Neural cell (in vitro differentiated cells): ENCODE results near the gene OTX2. TPM values are rescaled to one million over a fixed set of nuclear protein-coding genes. Genes with fewer than 3 reads are reported as not detected.

Experiments used
- H2AFZ ChIP-seq: fragments of 200-600, 300-800 bp; sonication (generic), shearing (Covaris generic); 2 replicates; pipeline ENCODE4 v1.6.0; 2014; ENCODE audit warnings: low read depth, mild to moderate bottlenecking, antibody characterized with exemption, low read length, moderate library complexity
- H3F3A ChIP-seq: fragments of 200-600 bp; shearing (Covaris generic); 2 replicates; pipeline ENCODE4 v1.6.1; 2016; ENCODE audit warnings: mild to moderate bottlenecking, moderate library complexity, mixed read lengths, antibody characterized with exemption, low read length; ENCODE audit not compliant: insufficient read depth, poor library complexity, severe bottlenecking
- H3K27ac ChIP-seq: fragments of 200-600, 300-800 bp; sonication (generic), shearing (Covaris generic); 2 replicates; pipeline ENCODE4 v1.5.1; 2014; ENCODE audit warnings: mild to moderate bottlenecking, low read length, moderate library complexity
- H3K27me3 ChIP-seq: fragments of 300-800, 200-600 bp; sonication (generic), shearing (Covaris generic); 2 replicates; pipeline ENCODE4 v1.6.0; 2014; ENCODE audit warnings: mild to moderate bottlenecking, low read depth, low read length, moderate library complexity; ENCODE audit not compliant: insufficient read depth
- H3K36me3 ChIP-seq: fragments of 300-800, 200-600 bp; sonication (generic), shearing (Covaris generic); 2 replicates; pipeline ENCODE4 v1.5.1; 2014; ENCODE audit warnings: mild to moderate bottlenecking, antibody characterized with exemption, low read length, moderate library complexity; ENCODE audit not compliant: insufficient read depth
- H3K4me2 ChIP-seq: fragments of 300-800, 200-600 bp; sonication (generic), shearing (Covaris generic); 2 replicates; pipeline ENCODE4 v1.6.0; 2014; ENCODE audit warnings: mild to moderate bottlenecking, low read length
- H3K4me3 ChIP-seq: fragments of 300-800, 200-600 bp; sonication (generic), shearing (Covaris generic); 2 replicates; pipeline ENCODE4 v1.5.1; 2014; ENCODE audit warnings: mild to moderate bottlenecking, low read length, moderate library complexity
- H3K79me2 ChIP-seq: fragments of 200-600 bp; shearing (Covaris generic); replicated peaks from 2 replicates; pipeline ENCODE4 v1.6.0; 2014; ENCODE audit warnings: mild to moderate bottlenecking, low read length, moderate library complexity; ENCODE audit not compliant: insufficient read depth
- H3K9ac ChIP-seq: fragments of 300-800, 200-600 bp; sonication (generic), shearing (Covaris generic); 2 replicates; pipeline ENCODE4 v1.6.1; 2016; ENCODE audit warnings: mild to moderate bottlenecking, low read length, mixed read lengths
- H3K9me2 ChIP-seq: fragments of 200-600 bp; shearing (Covaris generic); 2 replicates; pipeline ENCODE4 v1.6.1; 2016; ENCODE audit warnings: mild to moderate bottlenecking, low read length, mixed read lengths; ENCODE audit not compliant: insufficient read depth
- H3K9me3 ChIP-seq: fragments of 200-600, 300-800 bp; sonication (generic), shearing (Covaris generic); 2 replicates; pipeline ENCODE4 v1.6.1; 2016; ENCODE audit warnings: mild to moderate bottlenecking, mixed run types, low read length, moderate library complexity, mixed read lengths
- H4K20me1 ChIP-seq: fragments of 200-600 bp; shearing (Covaris generic); 2 replicates; pipeline ENCODE4 v1.6.1; 2016; ENCODE audit warnings: mild to moderate bottlenecking, mixed run types; ENCODE audit not compliant: insufficient read depth
- EP300 ChIP-seq: fragments of 450-650 bp; conservative IDR thresholded peaks from 2 replicates; pipeline ENCODE4 v1.6.1; 2014; ENCODE audit warnings: antibody characterized with exemption, mild to moderate bottlenecking, moderate library complexity; ENCODE audit not compliant: poor library complexity, severe bottlenecking
- EZH2 ChIP-seq: fragments of 200-600, 300-800 bp; shearing (Covaris generic), sonication (generic); IDR thresholded peaks from 2 replicates; pipeline ENCODE4 v1.6.1; 2014; ENCODE audit warnings: antibody characterized with exemption, low read length, borderline replicate concordance, mild to moderate bottlenecking; ENCODE audit not compliant: insufficient read depth, poor library complexity, severe bottlenecking
- MXI1 ChIP-seq: fragments of 450-650 bp; conservative IDR thresholded peaks from 2 replicates; pipeline ENCODE4 v1.6.1; 2014; ENCODE audit warnings: antibody characterized with exemption, mild to moderate bottlenecking; ENCODE audit not compliant: poor library complexity, severe bottlenecking
- POLR2AphosphoS5 ChIP-seq: IDR thresholded peaks from 2 replicates; pipeline ENCODE4 v1.6.1; 2012
- RAD21 ChIP-seq: fragments of 450-650 bp; conservative IDR thresholded peaks from 2 replicates; pipeline ENCODE4 v1.6.1; 2014; ENCODE audit warnings: antibody characterized with exemption, mild to moderate bottlenecking, moderate library complexity
- SMC3 ChIP-seq: fragments of 450-650 bp; conservative IDR thresholded peaks from 2 replicates; pipeline ENCODE4 v1.6.1; 2014; ENCODE audit warnings: antibody characterized with exemption, mild to moderate bottlenecking, moderate library complexity; ENCODE audit not compliant: poor library complexity
- TAF1 ChIP-seq: IDR thresholded peaks from 2 replicates; pipeline ENCODE4 v1.6.1; 2012; ENCODE audit warnings: low read depth
- polyA plus RNA-seq: library from polyadenylated mRNA; depleted of rRNA; stranded (reverse); fragments of >200 nt; gene quantifications from 2 replicates; pipeline ENCODE4 v1.2.3, GENCODE V29; 2014
- TF ChIP-seq, protein P1 (sequence below): fragments of 450-650 bp; IDR thresholded peaks from 2 replicates; pipeline ENCODE4 v1.5.1; 2014; ENCODE audit warnings: antibody characterized with exemption, mild to moderate bottlenecking, moderate library complexity; ENCODE audit not compliant: poor library complexity, severe bottlenecking
- TF ChIP-seq, protein P2 (sequence below): IDR thresholded peaks from 2 replicates; pipeline ENCODE4 v1.6.1; 2012; ENCODE audit warnings: borderline replicate concordance

Gene OTX2
- polyA plus RNA-seq, 1 donor from 2014 or later: 2.1 TPM

DNA sequence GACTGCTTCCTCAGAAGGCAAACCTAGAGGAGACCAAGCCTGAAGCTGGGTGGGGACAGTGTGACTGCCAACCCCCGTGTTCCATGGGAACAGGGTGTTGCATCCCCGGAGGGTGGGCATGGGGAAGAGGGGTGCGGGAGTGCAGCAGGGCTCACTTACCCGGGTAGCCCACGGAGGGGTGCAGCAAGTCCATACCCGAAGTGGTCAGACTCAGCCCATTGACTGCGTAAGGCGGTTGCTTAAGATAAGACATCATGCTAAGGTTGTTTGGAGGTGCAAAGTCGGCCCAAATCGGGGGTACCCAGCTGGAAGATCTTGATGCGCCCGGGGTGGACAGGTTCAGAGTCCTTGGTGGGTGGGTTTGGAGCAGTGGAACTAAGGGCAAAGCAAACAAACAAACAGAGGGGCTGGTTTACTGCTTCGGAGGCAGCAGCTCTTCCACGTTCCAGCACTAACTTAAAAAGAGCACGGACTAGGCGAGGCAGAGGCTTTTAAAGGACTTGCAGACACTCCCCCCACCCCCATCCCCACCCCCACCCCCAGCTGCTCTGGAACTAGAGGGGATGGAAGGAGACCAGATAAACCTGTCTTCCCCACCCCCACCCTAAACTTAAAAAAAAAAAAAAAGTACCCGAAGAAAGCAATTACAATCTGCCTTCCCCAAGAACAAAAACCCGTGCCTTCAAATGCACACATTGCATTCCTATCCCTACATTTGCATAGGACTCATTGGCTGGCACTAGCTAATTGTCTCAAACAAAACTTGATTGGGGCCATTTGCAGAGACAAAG lies 4.9 kb downstream of the OTX2 start:
- no peak overlapping the region for H3K27ac ChIP-seq
- H2AFZ ChIP-seq: no peak overlapping the region
- no peaks in the 10 kb centered on the region for H3K36me3 ChIP-seq
- H3K9me3 ChIP-seq: no peaks in the 10 kb centered on the region
- H3K4me2 ChIP-seq: no peak overlapping the region
- H4K20me1 ChIP-seq: no peaks in the 10 kb centered on the region
- H3K9me2 ChIP-seq: no peaks in the 10 kb centered on the region
- TF ChIP-seq, protein P1, sequence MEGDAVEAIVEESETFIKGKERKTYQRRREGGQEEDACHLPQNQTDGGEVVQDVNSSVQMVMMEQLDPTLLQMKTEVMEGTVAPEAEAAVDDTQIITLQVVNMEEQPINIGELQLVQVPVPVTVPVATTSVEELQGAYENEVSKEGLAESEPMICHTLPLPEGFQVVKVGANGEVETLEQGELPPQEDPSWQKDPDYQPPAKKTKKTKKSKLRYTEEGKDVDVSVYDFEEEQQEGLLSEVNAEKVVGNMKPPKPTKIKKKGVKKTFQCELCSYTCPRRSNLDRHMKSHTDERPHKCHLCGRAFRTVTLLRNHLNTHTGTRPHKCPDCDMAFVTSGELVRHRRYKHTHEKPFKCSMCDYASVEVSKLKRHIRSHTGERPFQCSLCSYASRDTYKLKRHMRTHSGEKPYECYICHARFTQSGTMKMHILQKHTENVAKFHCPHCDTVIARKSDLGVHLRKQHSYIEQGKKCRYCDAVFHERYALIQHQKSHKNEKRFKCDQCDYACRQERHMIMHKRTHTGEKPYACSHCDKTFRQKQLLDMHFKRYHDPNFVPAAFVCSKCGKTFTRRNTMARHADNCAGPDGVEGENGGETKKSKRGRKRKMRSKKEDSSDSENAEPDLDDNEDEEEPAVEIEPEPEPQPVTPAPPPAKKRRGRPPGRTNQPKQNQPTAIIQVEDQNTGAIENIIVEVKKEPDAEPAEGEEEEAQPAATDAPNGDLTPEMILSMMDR: no peak
- TF ChIP-seq EZH2: no peak
- TF ChIP-seq EP300: no peak
- TF ChIP-seq POLR2AphosphoS5: no peak
- peaks cover 78% of the 10 kb centered on the region for H3K79me2 ChIP-seq
- no peaks in the 10 kb centered on the region for H3F3A ChIP-seq
- no peak overlapping the region for H3K9ac ChIP-seq
- peaks cover 48% of the 10 kb centered on the region for H3K27me3 ChIP-seq
- no peak overlapping the region for H3K4me3 ChIP-seq

DNA sequence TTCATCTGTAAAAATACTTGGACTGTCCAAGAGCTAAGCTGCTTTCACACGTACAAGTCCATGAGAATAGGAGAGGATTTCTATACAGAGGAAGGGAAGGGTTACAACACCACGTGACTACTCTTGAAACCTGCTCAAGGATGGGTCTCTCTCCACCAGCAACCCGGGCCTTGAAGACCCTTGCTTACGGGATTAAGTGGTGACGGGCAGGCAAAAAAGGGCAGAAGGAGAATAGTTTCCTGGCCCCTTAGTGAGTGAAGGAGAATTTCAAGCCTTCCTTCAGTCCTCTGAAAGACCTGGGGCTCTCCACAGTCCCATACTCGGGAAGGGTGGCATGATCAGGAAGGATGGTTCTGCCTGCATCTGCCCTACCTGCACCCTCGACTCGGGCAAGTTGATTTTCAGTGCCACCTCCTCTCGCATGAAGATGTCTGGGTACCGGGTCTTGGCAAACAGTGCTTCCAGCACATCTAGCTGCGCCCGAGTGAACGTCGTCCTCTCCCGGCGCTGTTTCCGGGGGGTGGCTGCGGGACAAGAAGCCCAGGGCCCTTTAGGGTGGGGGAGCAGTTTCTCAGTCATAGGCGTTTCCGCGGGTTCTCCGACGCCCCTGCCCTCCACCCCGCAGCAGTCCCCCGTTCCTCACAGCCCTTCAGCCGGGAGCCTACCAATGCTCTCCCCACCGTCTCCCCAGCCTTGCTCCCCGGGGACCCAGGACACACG lies 6.3 kb downstream of the OTX2 start:
- Histone ChIP-seq H3K36me3 (no peaks in the 10 kb centered on the region), H4K20me1 (no peaks in the 10 kb centered on the region), H3K9me3 (no peaks in the 10 kb centered on the region), H3K9ac (no peak overlapping the region), H3K9me2 (no peaks in the 10 kb centered on the region), H2AFZ (no peak overlapping the region), H3K4me3 (no peak overlapping the region), H3F3A (no peaks in the 10 kb centered on the region), H3K27ac (no peak overlapping the region), H3K27me3 (peaks cover 47% of the 10 kb centered on the region), H3K79me2 (peaks cover 67% of the 10 kb centered on the region), H3K4me2 (no peak overlapping the region)
- TF ChIP-seq TAF1 (no peak), EZH2 (no peak), MXI1 (no peak), RAD21 (no peak), SMC3 (no peak), EP300 (no peak), POLR2AphosphoS5 (no peak)
- TF ChIP-seq, protein P2, sequence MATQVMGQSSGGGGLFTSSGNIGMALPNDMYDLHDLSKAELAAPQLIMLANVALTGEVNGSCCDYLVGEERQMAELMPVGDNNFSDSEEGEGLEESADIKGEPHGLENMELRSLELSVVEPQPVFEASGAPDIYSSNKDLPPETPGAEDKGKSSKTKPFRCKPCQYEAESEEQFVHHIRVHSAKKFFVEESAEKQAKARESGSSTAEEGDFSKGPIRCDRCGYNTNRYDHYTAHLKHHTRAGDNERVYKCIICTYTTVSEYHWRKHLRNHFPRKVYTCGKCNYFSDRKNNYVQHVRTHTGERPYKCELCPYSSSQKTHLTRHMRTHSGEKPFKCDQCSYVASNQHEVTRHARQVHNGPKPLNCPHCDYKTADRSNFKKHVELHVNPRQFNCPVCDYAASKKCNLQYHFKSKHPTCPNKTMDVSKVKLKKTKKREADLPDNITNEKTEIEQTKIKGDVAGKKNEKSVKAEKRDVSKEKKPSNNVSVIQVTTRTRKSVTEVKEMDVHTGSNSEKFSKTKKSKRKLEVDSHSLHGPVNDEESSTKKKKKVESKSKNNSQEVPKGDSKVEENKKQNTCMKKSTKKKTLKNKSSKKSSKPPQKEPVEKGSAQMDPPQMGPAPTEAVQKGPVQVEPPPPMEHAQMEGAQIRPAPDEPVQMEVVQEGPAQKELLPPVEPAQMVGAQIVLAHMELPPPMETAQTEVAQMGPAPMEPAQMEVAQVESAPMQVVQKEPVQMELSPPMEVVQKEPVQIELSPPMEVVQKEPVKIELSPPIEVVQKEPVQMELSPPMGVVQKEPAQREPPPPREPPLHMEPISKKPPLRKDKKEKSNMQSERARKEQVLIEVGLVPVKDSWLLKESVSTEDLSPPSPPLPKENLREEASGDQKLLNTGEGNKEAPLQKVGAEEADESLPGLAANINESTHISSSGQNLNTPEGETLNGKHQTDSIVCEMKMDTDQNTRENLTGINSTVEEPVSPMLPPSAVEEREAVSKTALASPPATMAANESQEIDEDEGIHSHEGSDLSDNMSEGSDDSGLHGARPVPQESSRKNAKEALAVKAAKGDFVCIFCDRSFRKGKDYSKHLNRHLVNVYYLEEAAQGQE: no peak
- TF ChIP-seq, protein P1: no peak
